Thyroid gland (tissue), 4 donors: Measurements from ENCODE around the gene UHRF1. TPM values are rescaled to one million over a fixed set of nuclear protein-coding genes. Genes with fewer than 3 reads are reported as not detected.

Experiments
- DNase-seq, 2 donors: peaks; one replicate each; pipeline ENCODE4 v3.0.0-alpha.2; 2019
- H3K27ac ChIP-seq, 3 donors: fragments of 200-600 bp; sonication (generic); 1 replicate in 2 of 3; 2 replicates in 1 of 3; pipeline ENCODE4 v1.5.1; 2016 to 2019; ENCODE audit warnings: mild to moderate bottlenecking in 1 of 3, moderate library complexity in 1 of 3
- H3K27me3 ChIP-seq: fragments of 200-600 bp; sonication (generic); one replicate; pipeline ENCODE4 v1.5.1; 2019
- H3K36me3 ChIP-seq, 2 donors: fragments of 200-600 bp; sonication (generic); one replicate each; pipeline ENCODE4 v1.5.1; 2016 to 2019
- H3K4me1 ChIP-seq, 2 donors: fragments of 200-600 bp; sonication (generic); one replicate each; pipeline ENCODE4 v1.5.1; 2017 to 2019
- H3K4me3 ChIP-seq, 3 donors: fragments of 200-600 bp; sonication (generic); replicated peaks in 1 of 3; 1 replicate in 2 of 3; 2 replicates in 1 of 3; pipeline ENCODE4 v1.5.1; 2016; ENCODE audit warnings: mild to moderate bottlenecking in 1 of 3
- H3K9me3 ChIP-seq: fragments of 200-600 bp; sonication (generic); one replicate; pipeline ENCODE4 v1.5.1; 2017
- CTCF ChIP-seq, 6 experiments: fragments of 200-600 bp in 3 of 6; fragments of 450-650 bp in 3 of 6; sonication (generic) in 3 of 6; IDR thresholded peaks; one replicate each; pipeline ENCODE4 v1.5.1; 2016 to 2019; ENCODE audit warnings: antibody characterized with exemption in 6 of 6, mild to moderate bottlenecking in 2 of 6, inconsistent platforms in 1 of 6, moderate library complexity in 1 of 6
- POLR2A ChIP-seq, 2 donors: fragments of 450-650 bp; IDR thresholded peaks; one replicate each; pipeline ENCODE4 v1.6.1; 2017; ENCODE audit warnings: antibody characterized with exemption in 2 of 2, mild to moderate bottlenecking in 2 of 2, moderate library complexity in 1 of 2
- WGBS, 2 donors: methylation state at CpG; one replicate each; pipeline ENCODE4 v1.1.5; 2017; 5-methylcytosine and 5-hydroxymethylcytosine counted together
- intact Hi-C: fragments of 100-400 bp; cut with DNase I; formaldehyde crosslinking; loops from one replicate; pipeline ENCODE4 v1.15.1; 2023
- total RNA-seq, 4 donors: library from RNA; depleted of rRNA; stranded (reverse); fragments of >200 nt; gene quantifications; one replicate each; pipeline ENCODE4 v1.2.3, GENCODE V29; 2016

Gene UHRF1
- total RNA-seq, 4 donors from 2014 or later: 0.11 to 0.71 (median 0.41) TPM

- intact Hi-C loops: loop anchor here (5.0 kb wide), 1 partner anchor 37 kb away; no protein-coding TSS in a partner anchor
- Histone ChIP-seq H3K4me1 (peaks cover 87 to 95% of the 10 kb centered on the region in 2 donors), H3K9me3 (no peaks in the 10 kb centered on the region), H3K27ac (peak overlapping the region; percentile 64 to 94 (median 94)), H3K36me3 (no peaks in the 10 kb centered on the region), H3K27me3 (no peaks in the 10 kb centered on the region), H3K4me3 (no peak overlapping the region)
- no peak for DNase-seq
- 82 to 93% methylated on average over 3 of the region's 3 CpGs for WGBS, 2 donors
- no peak for TF ChIP-seq CTCF (IDR thresholded peaks at IDR 0.05)
- TF ChIP-seq POLR2A (IDR thresholded peaks at IDR 0.05): no peak
Observed at GRCh38 chr19:4980067-4980466, 70.8 kb downstream of the UHRF1 start.

GRCh38 chr19:4980838-4981680 is 71.8 kb downstream of the UHRF1 start:
- Histone ChIP-seq H3K4me3 (no peak overlapping the region), H3K27ac (peak overlapping the region; percentile 79 to 97 (median 89)), H3K4me1 (peaks cover 89 to 95% of the 10 kb centered on the region in 2 donors)

GRCh38 chr19:4981681-4981958 is 72.3 kb downstream of the UHRF1 start:
- Histone ChIP-seq H3K9me3 (no peaks in the 10 kb centered on the region), H3K36me3 (no peaks in the 10 kb centered on the region), H3K4me1 (peaks cover 92 to 97% of the 10 kb centered on the region in 2 donors), H3K4me3 (no peak overlapping the region), H3K27ac (peak overlapping the region; percentile 79 to 97 (median 89)), H3K27me3 (no peaks in the 10 kb centered on the region)
- intact Hi-C loops: loop anchor here (5.0 kb wide), 1 partner anchor 36 kb away; no protein-coding TSS in a partner anchor
- DNase-seq: peak in 1 of 2 donors; percentile 41
- TF ChIP-seq POLR2A (IDR thresholded peaks at IDR 0.05): no peak
- TF ChIP-seq CTCF (IDR thresholded peaks at IDR 0.05): no peak
- 100% methylated on average over 2 of the region's 3 CpGs for WGBS, 2 donors

More at GRCh38 chr19:4980838-4981680, 71.8 kb downstream of the UHRF1 start:
- DNase-seq: no peak
- Histone ChIP-seq H3K36me3 (no peaks in the 10 kb centered on the region), H3K27me3 (no peaks in the 10 kb centered on the region), H3K9me3 (no peaks in the 10 kb centered on the region)
- intact Hi-C loops: loop anchor here (5.0 kb wide), 1 partner anchor 36 kb away; no protein-coding TSS in a partner anchor
- no peak for TF ChIP-seq POLR2A (IDR thresholded peaks at IDR 0.05)
- TF ChIP-seq CTCF (IDR thresholded peaks at IDR 0.05): no peak
- 80 to 85% methylated on average over 17 to 18 of the region's 27 CpGs for WGBS, 2 donors

GRCh38 chr19:4983346-4984105 is 74.2 kb downstream of the UHRF1 start:
- 74 to 88% methylated on average over 16 to 21 of the region's 23 CpGs for WGBS, 2 donors
- no peaks in the 10 kb centered on the region for H3K36me3 ChIP-seq
- no peaks in the 10 kb centered on the region for H3K9me3 ChIP-seq
- peaks cover 90 to 97% of the 10 kb centered on the region in 2 donors for H3K4me1 ChIP-seq
- no peak for TF ChIP-seq CTCF (IDR thresholded peaks at IDR 0.05)
- no peak for TF ChIP-seq POLR2A (IDR thresholded peaks at IDR 0.05)
- no peaks in the 10 kb centered on the region for H3K27me3 ChIP-seq
- peak overlapping the region; percentile 89 to 97 (median 92) for H3K27ac ChIP-seq
- no peak overlapping the region for H3K4me3 ChIP-seq
- intact Hi-C loops: loop anchor here (5.0 kb wide), 1 partner anchor 34 kb away; no protein-coding TSS in a partner anchor
- no peak for DNase-seq
